GM12801 (cell line): ENCODE measurements around the gene FNDC3B.

ENCODE experiments used
- CTCF ChIP-seq: IDR thresholded peaks from one replicate; pipeline ENCODE4 v1.5.1; 2011; ENCODE audit warnings: control low read depth; ENCODE audit not compliant: insufficient read length; ENCODE audit errors: extremely low read depth

The FNDC3B gene

GRCh38 chr3:172316758-172317157 is 277.4 kb downstream of the FNDC3B start:
- no peak for TF ChIP-seq CTCF

- TF ChIP-seq CTCF: no peak
These were observed 278.1 kb downstream of the FNDC3B start for GRCh38 chr3:172317481-172317880.

- TF ChIP-seq CTCF: no peak
These were observed 278.6 kb downstream of the FNDC3B start for GRCh38 chr3:172317984-172318383.

GRCh38 chr3:172319595-172319994 is 280.2 kb downstream of the FNDC3B start:
- no peak for TF ChIP-seq CTCF

GRCh38 chr3:172320468-172320867 is 281.1 kb downstream of the FNDC3B start:
- TF ChIP-seq CTCF: no peak

- TF ChIP-seq CTCF: no peak
These were observed 281.7 kb downstream of the FNDC3B start for GRCh38 chr3:172321035-172321434.

- TF ChIP-seq CTCF: no peak
These were observed 284.7 kb downstream of the FNDC3B start for GRCh38 chr3:172323894-172324610.
